ENCODE data around the gene UNCX. TPM values are rescaled to one million over a fixed set of nuclear protein-coding genes. Genes with fewer than 3 reads are reported as not detected.

The UNCX gene
- total and polyA plus RNA-seq, 12 donors = not detected

GRCh38 chr7:1255080-1255816 lies 22.6 kb downstream of the UNCX start:
- no peaks in the 10 kb centered on the region for H3K36me3 ChIP-seq (replicated peaks in 1 of 2)
- H3K4me1 ChIP-seq (replicated peaks in 1 of 2) = no peaks in the 10 kb centered on the region
- intact Hi-C loops (cut with DNase I) = no loop called here
- no peak for DNase-seq
- TF ChIP-seq POLR2A (IDR thresholded peaks at IDR 0.05) = no peak
- no peak for TF ChIP-seq CTCF (IDR thresholded peaks at IDR 0.05)
- no peak overlapping the region for H3K4me3 ChIP-seq
- no peak overlapping the region for H3K27ac ChIP-seq
- no peaks in the 10 kb centered on the region for H3K9me3 ChIP-seq (replicated peaks in 1 of 3)
- H3K27me3 ChIP-seq = peaks cover 66% of the 10 kb centered on the region
- WGBS, 4 donors = 19 to 35% (median 27%) methylated on average over 7 to 21 of the region's 21 CpGs

- WGBS, 4 donors = 53 to 58% (median 56%) methylated on average over 15 to 26 of the region's 26 CpGs
- TF ChIP-seq POLR2A (IDR thresholded peaks at IDR 0.05) = no peak
- TF ChIP-seq CTCF (IDR thresholded peaks at IDR 0.05) = no peak
- Histone ChIP-seq H3K27ac (no peak overlapping the region), H3K9me3 (replicated peaks in 1 of 3) (no peaks in the 10 kb centered on the region), H3K4me3 (no peak overlapping the region), H3K27me3 (peaks cover 60% of the 10 kb centered on the region), H3K4me1 (replicated peaks in 1 of 2) (no peaks in the 10 kb centered on the region), H3K36me3 (replicated peaks in 1 of 2) (no peaks in the 10 kb centered on the region)
- intact Hi-C loops (cut with DNase I) = no loop called here
- no peak for DNase-seq
Observed at GRCh38 chr7:1255817-1256340, 23.2 kb downstream of the UNCX start.

- TF ChIP-seq CTCF (IDR thresholded peaks at IDR 0.05) = no peak
- no peak for TF ChIP-seq POLR2A (IDR thresholded peaks at IDR 0.05)
- WGBS, 4 donors = 57 to 76% (median 70%) methylated on average over 10 to 11 of the region's 11 CpGs
- no peak overlapping the region for H3K4me3 ChIP-seq
- intact Hi-C loops (cut with DNase I) = no loop called here
- peaks cover 54% of the 10 kb centered on the region for H3K27me3 ChIP-seq
- H3K9me3 ChIP-seq (replicated peaks in 1 of 3) = no peaks in the 10 kb centered on the region
- no peaks in the 10 kb centered on the region for H3K4me1 ChIP-seq (replicated peaks in 1 of 2)
- H3K27ac ChIP-seq = no peak overlapping the region
- H3K36me3 ChIP-seq (replicated peaks in 1 of 2) = no peaks in the 10 kb centered on the region
- DNase-seq = no peak
Observed at GRCh38 chr7:1256621-1257020, 23.9 kb downstream of the UNCX start.

GRCh38 chr7:1257221-1257620 lies 24.5 kb downstream of the UNCX start:
- H3K36me3 ChIP-seq (replicated peaks in 1 of 2) = no peaks in the 10 kb centered on the region
- TF ChIP-seq POLR2A (IDR thresholded peaks at IDR 0.05) (no peak), CTCF (IDR thresholded peaks at IDR 0.05) (no peak)
- intact Hi-C loops (cut with DNase I) = no loop called here
- peaks cover 48% of the 10 kb centered on the region for H3K27me3 ChIP-seq
- H3K9me3 ChIP-seq (replicated peaks in 1 of 3) = no peaks in the 10 kb centered on the region
- H3K4me1 ChIP-seq (replicated peaks in 1 of 2) = no peaks in the 10 kb centered on the region
- WGBS, 4 donors = 52 to 63% (median 56%) methylated on average over 1 to 12 of the region's 12 CpGs
- H3K27ac ChIP-seq = no peak overlapping the region
- no peak overlapping the region for H3K4me3 ChIP-seq
- DNase-seq = no peak

All from adrenal gland (tissue), 12 donors.